ENCODE data around the gene TXNRD2. TPM values are rescaled to one million over a fixed set of nuclear protein-coding genes. Genes with fewer than 3 reads are reported as not detected.

Gene TXNRD2
- total and polyA plus RNA-seq, 2 donors from 2014 or later = 28.6 to 50.6 TPM

GRCh38 chr22:19975707-19976035, 34.1 kb upstream of the TXNRD2 start:
- Histone ChIP-seq H3K36me3 (ENCODE audit: control insufficient read depth in 2 of 3, insufficient read depth in 3 of 3, low read length in 3 of 3) (peaks cover 0 to 7% (median 4%) of the 10 kb centered on the region in 3 donors), H3K4me3 (ENCODE audit: low read length in 3 of 3) (no peak overlapping the region), H3K4me1 (ENCODE audit: control insufficient read depth in 2 of 3, insufficient read depth in 2 of 3, low read depth in 1 of 3, low read length in 3 of 3) (peaks cover 0 to 11% (median 0%) of the 10 kb centered on the region in 3 donors), H3K9ac (ENCODE audit: low read length in 3 of 3) (no peak overlapping the region), H3K27ac (ENCODE audit: low read depth in 2 of 2, low read length in 2 of 2) (no peak overlapping the region), H3K9me3 (ENCODE audit: control insufficient read depth in 2 of 3, insufficient read depth in 1 of 3, low read length in 3 of 3) (no peaks in the 10 kb centered on the region), H3K27me3 (ENCODE audit: control insufficient read depth, insufficient read depth, low read length) (no peaks in the 10 kb centered on the region)
- TF ChIP-seq CTCF (IDR thresholded peaks at IDR 0.05; ENCODE audit: borderline replicate concordance, extremely low read depth, insufficient read depth) = no peak
- intact Hi-C loops (cut with DNase I) = loop anchor here (5.0 kb wide), 1 partner anchor 37 kb away; no protein-coding TSS in a partner anchor
- no peak for DNase-seq
- FAIRE-seq = no peak

- no peak for FAIRE-seq
- no peaks in the 10 kb centered on the region for H3K9me3 ChIP-seq (ENCODE audit: control insufficient read depth in 2 of 3, insufficient read depth in 1 of 3, low read length in 3 of 3)
- H3K4me3 ChIP-seq (ENCODE audit: low read length in 3 of 3) = no peak overlapping the region
- no peak for TF ChIP-seq CTCF (IDR thresholded peaks at IDR 0.05; ENCODE audit: borderline replicate concordance, extremely low read depth, insufficient read depth)
- no peaks in the 10 kb centered on the region for H3K27me3 ChIP-seq (ENCODE audit: control insufficient read depth, insufficient read depth, low read length)
- no peak overlapping the region for H3K27ac ChIP-seq (ENCODE audit: low read depth in 2 of 2, low read length in 2 of 2)
- DNase-seq = peak in 2 of 5 donors; percentile 37 to 38
- peaks cover 0 to 14% (median 0%) of the 10 kb centered on the region in 3 donors for H3K4me1 ChIP-seq (ENCODE audit: control insufficient read depth in 2 of 3, insufficient read depth in 2 of 3, low read depth in 1 of 3, low read length in 3 of 3)
- peaks cover 0 to 7% (median 4%) of the 10 kb centered on the region in 3 donors for H3K36me3 ChIP-seq (ENCODE audit: control insufficient read depth in 2 of 3, insufficient read depth in 3 of 3, low read length in 3 of 3)
- H3K9ac ChIP-seq (ENCODE audit: low read length in 3 of 3) = no peak overlapping the region
- intact Hi-C loops (cut with DNase I) = loop anchor here (5.0 kb wide), 1 partner anchor 37 kb away; no protein-coding TSS in a partner anchor
Measured at GRCh38 chr22:19974935-19975706, 33.5 kb upstream of the TXNRD2 start.

- Histone ChIP-seq H3K9ac (ENCODE audit: low read length in 3 of 3) (no peak overlapping the region), H3K4me1 (ENCODE audit: control insufficient read depth in 2 of 3, insufficient read depth in 2 of 3, low read depth in 1 of 3, low read length in 3 of 3) (peaks cover 0 to 16% (median 0%) of the 10 kb centered on the region in 3 donors), H3K27me3 (ENCODE audit: control insufficient read depth, insufficient read depth, low read length) (no peaks in the 10 kb centered on the region), H3K4me3 (ENCODE audit: low read length in 3 of 3) (no peak overlapping the region), H3K9me3 (ENCODE audit: control insufficient read depth in 2 of 3, insufficient read depth in 1 of 3, low read length in 3 of 3) (no peaks in the 10 kb centered on the region), H3K36me3 (ENCODE audit: control insufficient read depth in 2 of 3, insufficient read depth in 3 of 3, low read length in 3 of 3) (peaks cover 0 to 10% (median 2%) of the 10 kb centered on the region in 3 donors), H3K27ac (ENCODE audit: low read depth in 2 of 2, low read length in 2 of 2) (no peak overlapping the region)
- no peak for TF ChIP-seq CTCF (IDR thresholded peaks at IDR 0.05; ENCODE audit: borderline replicate concordance, extremely low read depth, insufficient read depth)
- DNase-seq (peak in 4 of 5 donors; percentile 91 to 93 (median 92)), FAIRE-seq (no peak)
- intact Hi-C loops (cut with DNase I) = no loop called here
Measured at GRCh38 chr22:19974268-19974861, 32.7 kb upstream of the TXNRD2 start.
